ENCODE measurements around the gene MGAT2.
"Not testable (repeated sequence)": the region's sequence is repeated elsewhere in the genome, so short reads cannot be mapped to it uniquely, and the experiment has no call there.

Gene MGAT2

GRCh38 chr14:49657500-49657899 lies 36.9 kb downstream of the MGAT2 start:
- DNase-seq, result not testable (repeated sequence)

GRCh38 chr14:49659526-49660455 lies 39.2 kb downstream of the MGAT2 start:
- no peak for DNase-seq

GRCh38 chr14:49670475-49670874 lies 49.9 kb downstream of the MGAT2 start:
- no peak for DNase-seq
